Neural cell (in vitro differentiated cells): ENCODE results near the gene SLC20A1. TPM values are rescaled to one million over a fixed set of nuclear protein-coding genes. Genes with fewer than 3 reads are reported as not detected.

ENCODE experiments used
- H2AFZ ChIP-seq: fragments of 200-600, 300-800 bp; sonication (generic), shearing (Covaris generic); 2 replicates; pipeline ENCODE4 v1.6.0; 2014; ENCODE audit warnings: low read depth, mild to moderate bottlenecking, antibody characterized with exemption, low read length, moderate library complexity
- H3F3A ChIP-seq: fragments of 200-600 bp; shearing (Covaris generic); 2 replicates; pipeline ENCODE4 v1.6.1; 2016; ENCODE audit warnings: mild to moderate bottlenecking, moderate library complexity, mixed read lengths, antibody characterized with exemption, low read length; ENCODE audit not compliant: insufficient read depth, poor library complexity, severe bottlenecking
- H3K27ac ChIP-seq: fragments of 200-600, 300-800 bp; sonication (generic), shearing (Covaris generic); 2 replicates; pipeline ENCODE4 v1.5.1; 2014; ENCODE audit warnings: mild to moderate bottlenecking, low read length, moderate library complexity
- H3K27me3 ChIP-seq: fragments of 300-800, 200-600 bp; sonication (generic), shearing (Covaris generic); 2 replicates; pipeline ENCODE4 v1.6.0; 2014; ENCODE audit warnings: mild to moderate bottlenecking, low read depth, low read length, moderate library complexity; ENCODE audit not compliant: insufficient read depth
- H3K36me3 ChIP-seq: fragments of 300-800, 200-600 bp; sonication (generic), shearing (Covaris generic); 2 replicates; pipeline ENCODE4 v1.5.1; 2014; ENCODE audit warnings: mild to moderate bottlenecking, antibody characterized with exemption, low read length, moderate library complexity; ENCODE audit not compliant: insufficient read depth
- H3K4me2 ChIP-seq: fragments of 300-800, 200-600 bp; sonication (generic), shearing (Covaris generic); 2 replicates; pipeline ENCODE4 v1.6.0; 2014; ENCODE audit warnings: mild to moderate bottlenecking, low read length
- H3K4me3 ChIP-seq: fragments of 300-800, 200-600 bp; sonication (generic), shearing (Covaris generic); 2 replicates; pipeline ENCODE4 v1.5.1; 2014; ENCODE audit warnings: mild to moderate bottlenecking, low read length, moderate library complexity
- H3K79me2 ChIP-seq: fragments of 200-600 bp; shearing (Covaris generic); replicated peaks from 2 replicates; pipeline ENCODE4 v1.6.0; 2014; ENCODE audit warnings: mild to moderate bottlenecking, low read length, moderate library complexity; ENCODE audit not compliant: insufficient read depth
- H3K9ac ChIP-seq: fragments of 300-800, 200-600 bp; sonication (generic), shearing (Covaris generic); 2 replicates; pipeline ENCODE4 v1.6.1; 2016; ENCODE audit warnings: mild to moderate bottlenecking, low read length, mixed read lengths
- H3K9me2 ChIP-seq: fragments of 200-600 bp; shearing (Covaris generic); 2 replicates; pipeline ENCODE4 v1.6.1; 2016; ENCODE audit warnings: mild to moderate bottlenecking, low read length, mixed read lengths; ENCODE audit not compliant: insufficient read depth
- H3K9me3 ChIP-seq: fragments of 200-600, 300-800 bp; sonication (generic), shearing (Covaris generic); 2 replicates; pipeline ENCODE4 v1.6.1; 2016; ENCODE audit warnings: mild to moderate bottlenecking, mixed run types, low read length, moderate library complexity, mixed read lengths
- H4K20me1 ChIP-seq: fragments of 200-600 bp; shearing (Covaris generic); 2 replicates; pipeline ENCODE4 v1.6.1; 2016; ENCODE audit warnings: mild to moderate bottlenecking, mixed run types; ENCODE audit not compliant: insufficient read depth
- CTCF ChIP-seq: fragments of 450-650 bp; IDR thresholded peaks from 2 replicates; pipeline ENCODE4 v1.5.1; 2014; ENCODE audit warnings: antibody characterized with exemption, mild to moderate bottlenecking, moderate library complexity; ENCODE audit not compliant: poor library complexity, severe bottlenecking
- EP300 ChIP-seq: fragments of 450-650 bp; conservative IDR thresholded peaks from 2 replicates; pipeline ENCODE4 v1.6.1; 2014; ENCODE audit warnings: antibody characterized with exemption, mild to moderate bottlenecking, moderate library complexity; ENCODE audit not compliant: poor library complexity, severe bottlenecking
- EZH2 ChIP-seq: fragments of 200-600, 300-800 bp; shearing (Covaris generic), sonication (generic); IDR thresholded peaks from 2 replicates; pipeline ENCODE4 v1.6.1; 2014; ENCODE audit warnings: antibody characterized with exemption, low read length, borderline replicate concordance, mild to moderate bottlenecking; ENCODE audit not compliant: insufficient read depth, poor library complexity, severe bottlenecking
- MXI1 ChIP-seq: fragments of 450-650 bp; conservative IDR thresholded peaks from 2 replicates; pipeline ENCODE4 v1.6.1; 2014; ENCODE audit warnings: antibody characterized with exemption, mild to moderate bottlenecking; ENCODE audit not compliant: poor library complexity, severe bottlenecking
- POLR2AphosphoS5 ChIP-seq: IDR thresholded peaks from 2 replicates; pipeline ENCODE4 v1.6.1; 2012
- RAD21 ChIP-seq: fragments of 450-650 bp; conservative IDR thresholded peaks from 2 replicates; pipeline ENCODE4 v1.6.1; 2014; ENCODE audit warnings: antibody characterized with exemption, mild to moderate bottlenecking, moderate library complexity
- REST ChIP-seq: IDR thresholded peaks from 2 replicates; pipeline ENCODE4 v1.6.1; 2012; ENCODE audit warnings: borderline replicate concordance
- SMC3 ChIP-seq: fragments of 450-650 bp; conservative IDR thresholded peaks from 2 replicates; pipeline ENCODE4 v1.6.1; 2014; ENCODE audit warnings: antibody characterized with exemption, mild to moderate bottlenecking, moderate library complexity; ENCODE audit not compliant: poor library complexity
- TAF1 ChIP-seq: IDR thresholded peaks from 2 replicates; pipeline ENCODE4 v1.6.1; 2012; ENCODE audit warnings: low read depth
- polyA plus RNA-seq: library from polyadenylated mRNA; depleted of rRNA; stranded (reverse); fragments of >200 nt; gene quantifications from 2 replicates; pipeline ENCODE4 v1.2.3, GENCODE V29; 2014

SLC20A1 gene
- polyA plus RNA-seq, 1 donor from 2014 or later = 61.4 TPM

GRCh38 chr2:112646791-112647689 is 1.3 kb downstream of the SLC20A1 start:
- Histone ChIP-seq H3K27ac (peak overlapping the region; percentile 92), H3K9me2 (no peaks in the 10 kb centered on the region), H3K4me3 (peak overlapping the region; percentile 93), H3K79me2 (peaks cover 33% of the 10 kb centered on the region), H3K9ac (peak overlapping the region; percentile 91), H3F3A (no peaks in the 10 kb centered on the region), H3K36me3 (peaks cover 7% of the 10 kb centered on the region), H3K9me3 (no peaks in the 10 kb centered on the region), H4K20me1 (no peaks in the 10 kb centered on the region), H3K4me2 (peak overlapping the region; percentile 95), H3K27me3 (no peaks in the 10 kb centered on the region), H2AFZ (no peak overlapping the region)
- TF ChIP-seq REST (no peak), POLR2AphosphoS5 (no peak), TAF1 (no peak), EZH2 (no peak), CTCF (no peak)

GRCh38 chr2:112648081-112648480 is 2.3 kb downstream of the SLC20A1 start:
- TF ChIP-seq EZH2 = no peak
- TF ChIP-seq CTCF = no peak
- no peak for TF ChIP-seq MXI1
- TF ChIP-seq EP300 = no peak
- no peak for TF ChIP-seq SMC3
- TF ChIP-seq RAD21 = no peak
- no peak for TF ChIP-seq TAF1
- no peak for TF ChIP-seq POLR2AphosphoS5
- TF ChIP-seq REST = no peak
- H3K36me3 ChIP-seq = peaks cover 7% of the 10 kb centered on the region
- no peak overlapping the region for H2AFZ ChIP-seq
- H3K27ac ChIP-seq = no peak overlapping the region
- H3K9ac ChIP-seq = no peak overlapping the region
- H3K4me3 ChIP-seq = peak overlapping the region; percentile 93
- H3F3A ChIP-seq = no peaks in the 10 kb centered on the region
- H3K9me2 ChIP-seq = no peaks in the 10 kb centered on the region
- peak overlapping the region; percentile 95 for H3K4me2 ChIP-seq
- no peaks in the 10 kb centered on the region for H4K20me1 ChIP-seq
- H3K9me3 ChIP-seq = no peaks in the 10 kb centered on the region
- no peaks in the 10 kb centered on the region for H3K27me3 ChIP-seq
- H3K79me2 ChIP-seq = peaks cover 33% of the 10 kb centered on the region
